GM23338 (cell line): ENCODE results near the gene GUCY1B1.

Source experiments
- EZH2 ChIP-seq: fragments of 200-600 bp; sonication (generic); IDR thresholded peaks from one replicate; pipeline ENCODE4 v1.8.0; 2017; ENCODE audit warnings: antibody characterized with exemption, mild to moderate bottlenecking, low read depth; ENCODE audit not compliant: unreplicated experiment
- EZH2phosphoT487 ChIP-seq: fragments of 200-600 bp; sonication (generic); IDR thresholded peaks from one replicate; pipeline ENCODE4 v1.8.1; 2018; ENCODE audit warnings: antibody characterized with exemption; ENCODE audit not compliant: unreplicated experiment
- POLR2AphosphoS5 ChIP-seq: IDR thresholded peaks from 2 replicates; pipeline ENCODE4 v1.6.1; 2016; ENCODE audit warnings: antibody characterized with exemption, low read depth
- STAT1 ChIP-seq: IDR thresholded peaks from one replicate; pipeline ENCODE4 v1.6.1; 2016; ENCODE audit warnings: antibody characterized with exemption; ENCODE audit not compliant: unreplicated experiment
- TF ChIP-seq, protein P1 (sequence below), 2 experiments: fragments of 200-600 bp in 1 of 2; sonication (generic) in 1 of 2; conservative IDR thresholded peaks; 2 replicates each; pipeline versions ENCODE4 v1.5.1 to v1.6.1; 2016 to 2017; ENCODE audit warnings: antibody characterized with exemption in 2 of 2, low read depth in 2 of 2, mild to moderate bottlenecking in 2 of 2, moderate library complexity in 1 of 2
- TF ChIP-seq, protein P2 (sequence below): IDR thresholded peaks from one replicate; pipeline ENCODE4 v1.6.1; 2018; ENCODE audit warnings: antibody characterized with exemption; ENCODE audit not compliant: unreplicated experiment

DNA sequence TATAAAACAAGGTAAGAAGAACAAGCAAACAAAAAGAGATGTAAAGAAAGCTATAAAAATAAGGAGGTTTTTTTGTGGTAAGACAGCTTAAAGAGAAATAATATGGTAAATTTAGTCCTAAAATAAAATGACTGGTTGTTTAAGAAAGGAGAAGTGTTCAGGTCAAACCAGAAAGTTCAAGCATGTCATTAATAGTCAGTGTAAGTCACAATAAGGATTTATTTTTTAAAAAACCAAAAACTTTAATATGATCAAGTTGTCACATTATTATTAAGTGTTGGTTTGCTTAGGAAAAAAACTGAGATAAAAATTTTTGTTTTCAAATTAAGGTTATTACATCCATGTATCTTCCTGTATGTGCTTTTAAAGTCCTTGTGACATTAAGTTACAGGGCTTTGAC, 88.1 kb downstream of the GUCY1B1 start:
- TF ChIP-seq, protein P1, sequence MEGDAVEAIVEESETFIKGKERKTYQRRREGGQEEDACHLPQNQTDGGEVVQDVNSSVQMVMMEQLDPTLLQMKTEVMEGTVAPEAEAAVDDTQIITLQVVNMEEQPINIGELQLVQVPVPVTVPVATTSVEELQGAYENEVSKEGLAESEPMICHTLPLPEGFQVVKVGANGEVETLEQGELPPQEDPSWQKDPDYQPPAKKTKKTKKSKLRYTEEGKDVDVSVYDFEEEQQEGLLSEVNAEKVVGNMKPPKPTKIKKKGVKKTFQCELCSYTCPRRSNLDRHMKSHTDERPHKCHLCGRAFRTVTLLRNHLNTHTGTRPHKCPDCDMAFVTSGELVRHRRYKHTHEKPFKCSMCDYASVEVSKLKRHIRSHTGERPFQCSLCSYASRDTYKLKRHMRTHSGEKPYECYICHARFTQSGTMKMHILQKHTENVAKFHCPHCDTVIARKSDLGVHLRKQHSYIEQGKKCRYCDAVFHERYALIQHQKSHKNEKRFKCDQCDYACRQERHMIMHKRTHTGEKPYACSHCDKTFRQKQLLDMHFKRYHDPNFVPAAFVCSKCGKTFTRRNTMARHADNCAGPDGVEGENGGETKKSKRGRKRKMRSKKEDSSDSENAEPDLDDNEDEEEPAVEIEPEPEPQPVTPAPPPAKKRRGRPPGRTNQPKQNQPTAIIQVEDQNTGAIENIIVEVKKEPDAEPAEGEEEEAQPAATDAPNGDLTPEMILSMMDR (conservative IDR thresholded peaks at IDR 0.05; ENCODE audit: low read depth in 2 of 2): no peak
- no peak for TF ChIP-seq STAT1
- no peak for TF ChIP-seq EZH2phosphoT487
- no peak for TF ChIP-seq EZH2
- no peak for TF ChIP-seq POLR2AphosphoS5
- TF ChIP-seq, protein P2, sequence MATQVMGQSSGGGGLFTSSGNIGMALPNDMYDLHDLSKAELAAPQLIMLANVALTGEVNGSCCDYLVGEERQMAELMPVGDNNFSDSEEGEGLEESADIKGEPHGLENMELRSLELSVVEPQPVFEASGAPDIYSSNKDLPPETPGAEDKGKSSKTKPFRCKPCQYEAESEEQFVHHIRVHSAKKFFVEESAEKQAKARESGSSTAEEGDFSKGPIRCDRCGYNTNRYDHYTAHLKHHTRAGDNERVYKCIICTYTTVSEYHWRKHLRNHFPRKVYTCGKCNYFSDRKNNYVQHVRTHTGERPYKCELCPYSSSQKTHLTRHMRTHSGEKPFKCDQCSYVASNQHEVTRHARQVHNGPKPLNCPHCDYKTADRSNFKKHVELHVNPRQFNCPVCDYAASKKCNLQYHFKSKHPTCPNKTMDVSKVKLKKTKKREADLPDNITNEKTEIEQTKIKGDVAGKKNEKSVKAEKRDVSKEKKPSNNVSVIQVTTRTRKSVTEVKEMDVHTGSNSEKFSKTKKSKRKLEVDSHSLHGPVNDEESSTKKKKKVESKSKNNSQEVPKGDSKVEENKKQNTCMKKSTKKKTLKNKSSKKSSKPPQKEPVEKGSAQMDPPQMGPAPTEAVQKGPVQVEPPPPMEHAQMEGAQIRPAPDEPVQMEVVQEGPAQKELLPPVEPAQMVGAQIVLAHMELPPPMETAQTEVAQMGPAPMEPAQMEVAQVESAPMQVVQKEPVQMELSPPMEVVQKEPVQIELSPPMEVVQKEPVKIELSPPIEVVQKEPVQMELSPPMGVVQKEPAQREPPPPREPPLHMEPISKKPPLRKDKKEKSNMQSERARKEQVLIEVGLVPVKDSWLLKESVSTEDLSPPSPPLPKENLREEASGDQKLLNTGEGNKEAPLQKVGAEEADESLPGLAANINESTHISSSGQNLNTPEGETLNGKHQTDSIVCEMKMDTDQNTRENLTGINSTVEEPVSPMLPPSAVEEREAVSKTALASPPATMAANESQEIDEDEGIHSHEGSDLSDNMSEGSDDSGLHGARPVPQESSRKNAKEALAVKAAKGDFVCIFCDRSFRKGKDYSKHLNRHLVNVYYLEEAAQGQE: no peak
